Coronary artery (tissue), 2 donors: ENCODE measurements around the gene CD44.
A peak's percentile ranks its signal among the peaks of the same experiment; 100 is the strongest.

Experiments used
- DNase-seq: peaks from one replicate; pipeline ENCODE4 v3.0.0-alpha.2; 2017; ENCODE audit warnings: low spot score
- H3K27ac ChIP-seq, 2 donors: fragments of 200-600 bp; sonication (generic); one replicate each; pipeline ENCODE4 v1.5.1; 2016 to 2019
- H3K4me3 ChIP-seq: fragments of 200-600 bp; sonication (generic); 2 replicates; pipeline ENCODE4 v1.5.1; 2016; ENCODE audit warnings: mild to moderate bottlenecking, moderate library complexity
- CTCF ChIP-seq: fragments of 200-600 bp; sonication (generic); IDR thresholded peaks from one replicate; pipeline ENCODE4 v1.5.1; 2019; ENCODE audit warnings: antibody characterized with exemption

Gene CD44

GRCh38 chr11:35210876-35211546 lies 72.0 kb downstream of the CD44 start:
- no peak for TF ChIP-seq CTCF
- no peak for DNase-seq
- Histone ChIP-seq H3K27ac (no peak overlapping the region), H3K4me3 (no peak overlapping the region)

GRCh38 chr11:35211952-35212351 lies 73.0 kb downstream of the CD44 start:
- TF ChIP-seq CTCF = no peak
- DNase-seq = no peak
- H3K4me3 ChIP-seq = no peak overlapping the region
- H3K27ac ChIP-seq = no peak overlapping the region

GRCh38 chr11:35214226-35214770 lies 75.3 kb downstream of the CD44 start:
- TF ChIP-seq CTCF = no peak
- no peak for DNase-seq
- H3K4me3 ChIP-seq = no peak overlapping the region
- H3K27ac ChIP-seq = peak overlapping the region in 1 of 2 donors; percentile 41

GRCh38 chr11:35214792-35215193 lies 75.8 kb downstream of the CD44 start:
- DNase-seq = no peak
- no peak for TF ChIP-seq CTCF
- Histone ChIP-seq H3K4me3 (no peak overlapping the region), H3K27ac (peak overlapping the region in 1 of 2 donors; percentile 41)

- Histone ChIP-seq H3K27ac (no peak overlapping the region), H3K4me3 (no peak overlapping the region)
- DNase-seq = no peak
- TF ChIP-seq CTCF = no peak
Observed at GRCh38 chr11:35215945-35216344, 77.0 kb downstream of the CD44 start.

- no peak for DNase-seq
- H3K4me3 ChIP-seq = no peak overlapping the region
- H3K27ac ChIP-seq = no peak overlapping the region
- TF ChIP-seq CTCF = no peak
Observed at GRCh38 chr11:35216962-35217678, 78.1 kb downstream of the CD44 start.

- no peak for DNase-seq
- no peak overlapping the region for H3K27ac ChIP-seq
- no peak for TF ChIP-seq CTCF
- no peak overlapping the region for H3K4me3 ChIP-seq
Observed at GRCh38 chr11:35218956-35219355, 80.0 kb downstream of the CD44 start.
